Mucosa of stomach (tissue), 1 donor: Measurements from ENCODE around the gene MAML3.

Source experiments
- H3K27me3 ChIP-seq: one replicate; pipeline ENCODE4 v1.7.0; 2013; ENCODE audit warnings: mild to moderate bottlenecking, low read length; ENCODE audit not compliant: control insufficient read depth, insufficient read depth
- H3K36me3 ChIP-seq: one replicate; pipeline ENCODE4 v1.7.0; 2013; ENCODE audit warnings: low read length; ENCODE audit not compliant: control insufficient read depth, insufficient read depth
- H3K4me1 ChIP-seq: one replicate; pipeline ENCODE4 v1.7.0; 2013; ENCODE audit warnings: mild to moderate bottlenecking, low read length; ENCODE audit not compliant: control insufficient read depth, insufficient read depth
- H3K4me3 ChIP-seq: one replicate; pipeline ENCODE4 v1.7.0; 2013; ENCODE audit warnings: low read length
- H3K9ac ChIP-seq: one replicate; pipeline ENCODE4 v1.7.0; 2013; ENCODE audit warnings: mild to moderate bottlenecking, low read length, moderate library complexity
- H3K9me3 ChIP-seq: one replicate; pipeline ENCODE4 v1.7.0; 2013; ENCODE audit warnings: mild to moderate bottlenecking, low read length, moderate library complexity; ENCODE audit not compliant: control insufficient read depth
- donor health status: Pancreatic carcinoma.

Gene MAML3

GRCh38 chr4:139802488-139802887 lies 351.5 kb downstream of the MAML3 start:
- Histone ChIP-seq H3K9ac (no peak overlapping the region), H3K4me1 (peaks cover 4% of the 10 kb centered on the region), H3K27me3 (no peaks in the 10 kb centered on the region), H3K4me3 (no peak overlapping the region), H3K9me3 (no peaks in the 10 kb centered on the region), H3K36me3 (no peaks in the 10 kb centered on the region)

- Histone ChIP-seq H3K9me3 (no peaks in the 10 kb centered on the region), H3K4me3 (no peak overlapping the region), H3K9ac (no peak overlapping the region), H3K4me1 (peaks cover 4% of the 10 kb centered on the region), H3K36me3 (no peaks in the 10 kb centered on the region), H3K27me3 (no peaks in the 10 kb centered on the region)
Observed at GRCh38 chr4:139801895-139802294, 352.1 kb downstream of the MAML3 start.

GRCh38 chr4:139800082-139800481 lies 353.9 kb downstream of the MAML3 start:
- no peaks in the 10 kb centered on the region for H3K9me3 ChIP-seq
- no peak overlapping the region for H3K9ac ChIP-seq
- H3K27me3 ChIP-seq = no peaks in the 10 kb centered on the region
- H3K4me3 ChIP-seq = no peak overlapping the region
- no peaks in the 10 kb centered on the region for H3K36me3 ChIP-seq
- peaks cover 4% of the 10 kb centered on the region for H3K4me1 ChIP-seq

- no peaks in the 10 kb centered on the region for H3K36me3 ChIP-seq
- H3K27me3 ChIP-seq = no peaks in the 10 kb centered on the region
- no peak overlapping the region for H3K4me3 ChIP-seq
- H3K4me1 ChIP-seq = peaks cover 4% of the 10 kb centered on the region
- H3K9ac ChIP-seq = no peak overlapping the region
- no peaks in the 10 kb centered on the region for H3K9me3 ChIP-seq
Observed at GRCh38 chr4:139799615-139800014, 354.4 kb downstream of the MAML3 start.

- Histone ChIP-seq H3K36me3 (no peaks in the 10 kb centered on the region), H3K9me3 (no peaks in the 10 kb centered on the region), H3K9ac (no peak overlapping the region), H3K27me3 (no peaks in the 10 kb centered on the region), H3K4me3 (no peak overlapping the region), H3K4me1 (peaks cover 4% of the 10 kb centered on the region)
Observed at GRCh38 chr4:139798456-139798855, 355.5 kb downstream of the MAML3 start.

GRCh38 chr4:139797287-139797686 lies 356.7 kb downstream of the MAML3 start:
- H3K9me3 ChIP-seq = no peaks in the 10 kb centered on the region
- no peak overlapping the region for H3K9ac ChIP-seq

GRCh38 chr4:139795527-139796314 lies 358.3 kb downstream of the MAML3 start:
- Histone ChIP-seq H3K4me3 (no peak overlapping the region), H3K27me3 (no peaks in the 10 kb centered on the region), H3K36me3 (no peaks in the 10 kb centered on the region), H3K9ac (no peak overlapping the region), H3K9me3 (no peaks in the 10 kb centered on the region), H3K4me1 (peaks cover 4% of the 10 kb centered on the region)

More at GRCh38 chr4:139797287-139797686, 356.7 kb downstream of the MAML3 start:
- no peaks in the 10 kb centered on the region for H3K36me3 ChIP-seq
- H3K4me1 ChIP-seq = peaks cover 4% of the 10 kb centered on the region
- H3K27me3 ChIP-seq = no peaks in the 10 kb centered on the region
- no peak overlapping the region for H3K4me3 ChIP-seq

GRCh38 chr4:139794158-139794954 lies 359.6 kb downstream of the MAML3 start:
- Histone ChIP-seq H3K27me3 (no peaks in the 10 kb centered on the region), H3K4me3 (no peak overlapping the region), H3K4me1 (peaks cover 4% of the 10 kb centered on the region), H3K9me3 (no peaks in the 10 kb centered on the region), H3K36me3 (no peaks in the 10 kb centered on the region), H3K9ac (no peak overlapping the region)

GRCh38 chr4:139791681-139792080 lies 362.3 kb downstream of the MAML3 start:
- H3K27me3 ChIP-seq = no peaks in the 10 kb centered on the region
- H3K9me3 ChIP-seq = no peaks in the 10 kb centered on the region
- H3K4me1 ChIP-seq = no peaks in the 10 kb centered on the region
- no peaks in the 10 kb centered on the region for H3K36me3 ChIP-seq
- H3K4me3 ChIP-seq = no peak overlapping the region
- no peak overlapping the region for H3K9ac ChIP-seq

- Histone ChIP-seq H3K36me3 (no peaks in the 10 kb centered on the region), H3K9ac (no peak overlapping the region), H3K4me1 (no peaks in the 10 kb centered on the region), H3K9me3 (no peaks in the 10 kb centered on the region), H3K27me3 (no peaks in the 10 kb centered on the region), H3K4me3 (no peak overlapping the region)
Observed at GRCh38 chr4:139790291-139790690, 363.7 kb downstream of the MAML3 start.

GRCh38 chr4:139789096-139789654 lies 364.8 kb downstream of the MAML3 start:
- H3K36me3 ChIP-seq = no peaks in the 10 kb centered on the region
- no peaks in the 10 kb centered on the region for H3K27me3 ChIP-seq
- H3K4me1 ChIP-seq = no peaks in the 10 kb centered on the region
- H3K4me3 ChIP-seq = no peak overlapping the region
- H3K9me3 ChIP-seq = no peaks in the 10 kb centered on the region
- H3K9ac ChIP-seq = no peak overlapping the region
